CD14-positive monocyte (primary cell): ENCODE results near the gene G6PD. TPM values are rescaled to one million over a fixed set of nuclear protein-coding genes. Genes with fewer than 3 reads are reported as not detected.

Source experiments
- DNase-seq, 3 donors: peaks; one replicate each; pipeline ENCODE4 v3.0.0-alpha.2; 2011 to 2022
- H2AFZ ChIP-seq: 2 replicates; pipeline ENCODE4 v1.6.0; 2012; ENCODE audit warnings: mild to moderate bottlenecking, low read depth, low read length, inconsistent platforms; ENCODE audit not compliant: insufficient read depth, poor library complexity, severe bottlenecking
- H3K27ac ChIP-seq, 2 donors: 1 replicate in 1 of 2; 2 replicates in 1 of 2; pipeline ENCODE4 v1.5.1; 2012 to 2013; ENCODE audit warnings: low read length in 2 of 2, control low read depth in 1 of 2, inconsistent platforms in 1 of 2, low read depth in 1 of 2, mild to moderate bottlenecking in 1 of 2
- H3K27me3 ChIP-seq, 2 donors: one replicate each; pipeline versions ENCODE4 v1.6.0 to v1.6.1; 2011 to 2013; ENCODE audit warnings: low read length in 2 of 2; ENCODE audit not compliant: control insufficient read depth in 2 of 2, insufficient read depth in 2 of 2
- H3K36me3 ChIP-seq, 2 donors: replicated peaks in 1 of 2; 1 replicate in 1 of 2; 2 replicates in 1 of 2; pipeline versions ENCODE4 v1.5.1 to v1.6.1; 2012 to 2013; ENCODE audit warnings: low read length in 2 of 2, control low read depth in 1 of 2, inconsistent platforms in 1 of 2, mild to moderate bottlenecking in 1 of 2; ENCODE audit not compliant: insufficient read depth in 2 of 2, control insufficient read depth in 1 of 2
- H3K4me1 ChIP-seq, 2 donors: 1 replicate in 1 of 2; 2 replicates in 1 of 2; pipeline versions ENCODE4 v1.5.1 to v1.6.1; 2012 to 2013; ENCODE audit warnings: low read length in 2 of 2, control low read depth in 1 of 2, inconsistent platforms in 1 of 2, mild to moderate bottlenecking in 1 of 2, moderate library complexity in 1 of 2; ENCODE audit not compliant: insufficient read depth in 2 of 2, control insufficient read depth in 1 of 2
- H3K4me2 ChIP-seq: replicated peaks from 2 replicates; pipeline ENCODE3; 2012; ENCODE audit warnings: low read length, moderate library complexity, mild to moderate bottlenecking; ENCODE audit not compliant: poor library complexity, severe bottlenecking; ENCODE audit errors: extremely low read depth
- H3K4me3 ChIP-seq, 3 experiments: fragments of 200-600 bp in 1 of 3; sonication (generic) in 1 of 3; replicated peaks in 1 of 3; 1 replicate in 2 of 3; 2 replicates in 1 of 3; pipeline ENCODE4 v1.5.1; 2011 to 2013; ENCODE audit warnings: low read length in 3 of 3, mild to moderate bottlenecking in 3 of 3, control low read depth in 2 of 3, low read depth in 2 of 3, inconsistent platforms in 1 of 3, moderate library complexity in 1 of 3
- H3K79me2 ChIP-seq: 2 replicates; pipeline ENCODE4 v1.6.0; 2012; ENCODE audit warnings: mild to moderate bottlenecking, control low read depth, inconsistent platforms, low read length, moderate library complexity; ENCODE audit not compliant: insufficient read depth
- H3K9ac ChIP-seq: 2 replicates; pipeline ENCODE4 v1.6.0; 2017; ENCODE audit warnings: low read length, mild to moderate bottlenecking; ENCODE audit not compliant: insufficient read depth, poor library complexity, severe bottlenecking
- H3K9me3 ChIP-seq, 2 donors: replicated peaks in 1 of 2; 1 replicate in 1 of 2; 2 replicates in 1 of 2; pipeline versions ENCODE4 v1.5.1 to v1.6.1; 2012 to 2013; ENCODE audit warnings: low read length in 2 of 2, control low read depth in 1 of 2; ENCODE audit not compliant: control insufficient read depth in 1 of 2, insufficient read depth in 1 of 2
- H4K20me1 ChIP-seq: 2 replicates; pipeline ENCODE4 v1.6.0; 2012; ENCODE audit warnings: mild to moderate bottlenecking, low read length, control low read depth, moderate library complexity; ENCODE audit not compliant: insufficient read depth
- H3K27ac Mint-ChIP-seq, 7 donors: one replicate each; pipeline ENCODE4 v1.8.0; 2020; ENCODE audit warnings: mild to moderate bottlenecking in 7 of 7, mixed read lengths in 7 of 7, moderate library complexity in 6 of 7, inconsistent platforms in 2 of 7
- H3K27me3 Mint-ChIP-seq, 3 donors: one replicate each; pipeline ENCODE4 v1.8.0; 2021 to 2022; ENCODE audit warnings: low read depth in 3 of 3, mild to moderate bottlenecking in 3 of 3, mixed read lengths in 3 of 3, moderate library complexity in 3 of 3, inconsistent platforms in 1 of 3
- H3K36me3 Mint-ChIP-seq, 2 donors: one replicate each; pipeline ENCODE4 v1.8.0; 2020; ENCODE audit warnings: mixed read lengths in 2 of 2, inconsistent platforms in 1 of 2, mild to moderate bottlenecking in 1 of 2
- H3K4me1 Mint-ChIP-seq: one replicate; pipeline ENCODE4 v1.8.0; 2020; ENCODE audit warnings: mild to moderate bottlenecking, mixed read lengths
- H3K4me3 Mint-ChIP-seq, 2 donors: one replicate each; pipeline ENCODE4 v1.8.0; 2020; ENCODE audit warnings: mild to moderate bottlenecking in 2 of 2, mixed read lengths in 2 of 2, moderate library complexity in 1 of 2
- H3K9me3 Mint-ChIP-seq, 7 donors: one replicate each; pipeline ENCODE4 v1.8.0; 2020 to 2022; ENCODE audit warnings: mixed read lengths in 7 of 7, mild to moderate bottlenecking in 6 of 7, moderate library complexity in 6 of 7, inconsistent platforms in 2 of 7
- WGBS: methylation state at CpG from one replicate; pipeline ENCODE4 v1.1.5; 2013; ENCODE audit warnings: missing lambda C conversion rate; ENCODE audit not compliant: insufficient coverage; 5-methylcytosine and 5-hydroxymethylcytosine counted together
- intact Hi-C, 2 donors: fragments of 100-400 bp; cut with micrococcal nuclease; formaldehyde crosslinking; loops; one replicate each; pipeline versions ENCODE4 v1.15.0 to v1.15.1; 2023
- polyA plus RNA-seq, 3 donors: library from polyadenylated mRNA; depleted of rRNA in 1 of 3; unstranded in 2 of 3; stranded (reverse) in 1 of 3; fragments of 300-500 nt in 2 of 3; fragments of >200 nt in 1 of 3; fragmentation: Illumina TruSeq in 2 of 3; gene quantifications; 1 replicate in 2 of 3; 2 replicates in 1 of 3; pipeline ENCODE4 v1.2.3, GENCODE V29; 2012 to 2021
- TF ChIP-seq, protein P1 (sequence below): fragments of 200-600 bp; IDR thresholded peaks from one replicate; pipeline ENCODE4 v1.8.0; 2022; ENCODE audit warnings: antibody characterized with exemption, mild to moderate bottlenecking

Gene G6PD
- polyA plus RNA-seq, 3 donors: 10.7 to 165 (median 14.7) TPM

DNA sequence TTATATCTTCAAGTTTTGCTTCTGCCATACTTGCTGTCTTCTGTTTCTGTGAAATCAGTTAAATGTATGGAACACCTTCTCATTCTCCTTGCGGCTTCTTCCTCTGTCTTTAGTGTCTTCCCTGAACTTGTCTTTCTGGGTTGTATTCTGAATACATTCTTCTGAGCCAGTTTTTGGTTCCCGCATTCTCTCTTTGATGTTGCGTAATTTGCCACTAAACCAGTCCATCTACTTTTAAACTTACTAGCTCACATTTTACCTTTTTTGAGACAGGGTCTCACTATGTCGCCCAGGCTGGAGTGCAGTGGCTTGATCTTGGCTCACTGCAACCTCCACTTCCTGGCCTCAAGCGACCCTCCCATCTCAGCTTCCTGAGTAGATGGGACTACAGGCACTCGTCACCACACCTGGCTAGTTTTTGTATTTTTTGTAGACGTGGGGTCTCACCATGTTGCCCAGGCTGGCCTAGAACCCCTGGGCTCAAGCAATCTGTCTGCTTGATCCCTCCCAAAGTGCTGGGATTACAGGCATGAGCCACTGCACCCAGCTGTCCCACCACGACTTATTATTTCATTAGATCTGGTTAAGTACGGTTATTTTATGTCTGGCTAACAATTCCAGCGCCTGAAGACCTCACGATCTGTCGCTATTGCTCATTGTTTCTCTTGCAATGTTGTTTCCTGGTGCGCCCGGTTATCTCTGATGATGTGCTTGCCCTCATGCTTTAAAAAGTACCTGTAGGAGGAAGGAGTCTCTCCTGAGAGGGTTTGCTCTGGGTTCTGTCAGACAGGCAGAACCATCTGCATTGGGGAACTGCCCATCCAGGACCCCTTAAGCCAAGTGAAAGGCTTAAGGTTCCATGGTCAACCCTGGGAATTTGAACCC, 20.8 kb downstream of the G6PD start:
- no peaks in the 10 kb centered on the region for H3K27me3 ChIP-seq
- WGBS: 69% methylated on average over 5 of the region's 14 CpGs
- H3K4me3 ChIP-seq: no peak overlapping the region
- H3K9ac ChIP-seq: no peak overlapping the region
- H3K79me2 ChIP-seq: no peaks in the 10 kb centered on the region
- peaks cover 0 to 2% (median 0%) of the 10 kb centered on the region in 7 donors for H3K9me3 Mint-ChIP-seq
- no peak overlapping the region for H2AFZ ChIP-seq
- peaks cover 1 to 19% (median 1%) of the 10 kb centered on the region in 3 donors for H3K27me3 Mint-ChIP-seq
- H3K36me3 ChIP-seq: peaks cover 3 to 6% of the 10 kb centered on the region in 2 donors
- H3K4me2 ChIP-seq: no peak overlapping the region
- no peak overlapping the region for H3K4me3 Mint-ChIP-seq
- intact Hi-C loops: no loop called here
- H3K4me1 ChIP-seq: peaks cover 11 to 12% of the 10 kb centered on the region in 2 donors
- H3K36me3 Mint-ChIP-seq: peaks cover under 1% of the 10 kb centered on the region in 2 donors
- TF ChIP-seq, protein P1, sequence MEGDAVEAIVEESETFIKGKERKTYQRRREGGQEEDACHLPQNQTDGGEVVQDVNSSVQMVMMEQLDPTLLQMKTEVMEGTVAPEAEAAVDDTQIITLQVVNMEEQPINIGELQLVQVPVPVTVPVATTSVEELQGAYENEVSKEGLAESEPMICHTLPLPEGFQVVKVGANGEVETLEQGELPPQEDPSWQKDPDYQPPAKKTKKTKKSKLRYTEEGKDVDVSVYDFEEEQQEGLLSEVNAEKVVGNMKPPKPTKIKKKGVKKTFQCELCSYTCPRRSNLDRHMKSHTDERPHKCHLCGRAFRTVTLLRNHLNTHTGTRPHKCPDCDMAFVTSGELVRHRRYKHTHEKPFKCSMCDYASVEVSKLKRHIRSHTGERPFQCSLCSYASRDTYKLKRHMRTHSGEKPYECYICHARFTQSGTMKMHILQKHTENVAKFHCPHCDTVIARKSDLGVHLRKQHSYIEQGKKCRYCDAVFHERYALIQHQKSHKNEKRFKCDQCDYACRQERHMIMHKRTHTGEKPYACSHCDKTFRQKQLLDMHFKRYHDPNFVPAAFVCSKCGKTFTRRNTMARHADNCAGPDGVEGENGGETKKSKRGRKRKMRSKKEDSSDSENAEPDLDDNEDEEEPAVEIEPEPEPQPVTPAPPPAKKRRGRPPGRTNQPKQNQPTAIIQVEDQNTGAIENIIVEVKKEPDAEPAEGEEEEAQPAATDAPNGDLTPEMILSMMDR: no peak
- H3K9me3 ChIP-seq: no peaks in the 10 kb centered on the region
- peaks cover 11% of the 10 kb centered on the region for H3K4me1 Mint-ChIP-seq
- no peak overlapping the region for H3K27ac ChIP-seq
- H3K27ac Mint-ChIP-seq: no peak overlapping the region
- no peak for DNase-seq
- H4K20me1 ChIP-seq: no peaks in the 10 kb centered on the region

DNA sequence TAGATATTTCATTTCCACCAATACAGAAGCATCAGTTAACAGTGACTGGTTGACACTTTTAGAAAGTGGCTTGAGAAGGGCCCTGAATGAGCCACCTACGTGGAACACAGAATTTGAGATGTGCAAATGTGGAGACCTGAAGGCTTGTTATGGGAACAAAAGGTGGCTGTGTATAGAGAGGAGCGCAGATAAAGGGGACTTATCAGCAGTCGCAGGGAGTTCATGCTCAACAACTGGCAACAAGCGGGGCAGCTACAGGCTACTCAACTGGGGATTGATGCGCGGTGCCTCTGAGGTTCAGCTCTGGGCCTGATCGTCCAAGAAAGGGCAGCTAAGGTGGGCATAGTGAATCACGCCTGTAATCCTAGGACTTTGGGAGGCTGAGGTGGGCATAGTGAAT, 27.3 kb downstream of the G6PD start:
- no peaks in the 10 kb centered on the region for H3K27me3 ChIP-seq
- no peak overlapping the region for H3K4me2 ChIP-seq
- H3K79me2 ChIP-seq: peaks cover 3% of the 10 kb centered on the region
- H3K4me3 ChIP-seq: no peak overlapping the region
- WGBS: 94% methylated on average over 3 of the region's 8 CpGs
- H3K4me1 ChIP-seq: peaks cover 13 to 14% of the 10 kb centered on the region in 2 donors
- Mint-ChIP-seq H3K9me3 (peaks cover 0 to 23% (median 6%) of the 10 kb centered on the region in 7 donors), H3K4me3 (no peak overlapping the region), H3K4me1 (peaks cover 7% of the 10 kb centered on the region), H3K36me3 (no peaks in the 10 kb centered on the region), H3K27ac (no peak overlapping the region), H3K27me3 (peaks cover 0 to 13% (median 1%) of the 10 kb centered on the region in 3 donors)
- intact Hi-C loops: loop anchor here in 1 of 2 donors (5.0 kb wide), 1 partner anchor 112 kb away; the partner anchor contains the start of gene DNASE1L1
- no peak for DNase-seq
- no peaks in the 10 kb centered on the region for H4K20me1 ChIP-seq
- H3K9me3 ChIP-seq: peaks cover 0 to 10% of the 10 kb centered on the region in 2 donors
- no peak overlapping the region for H2AFZ ChIP-seq
- H3K9ac ChIP-seq: no peak overlapping the region
- no peaks in the 10 kb centered on the region for H3K36me3 ChIP-seq
- H3K27ac ChIP-seq: no peak overlapping the region
- TF ChIP-seq, protein P1: no peak
